Stimulated activated memory B cell treated with anti-CD40 and anti-IgM and Interleukin-4, amounts not matched to agents 10 μg/mL and 1 μg/mL and 100 μg/mL, for 72 hours (primary cell): ENCODE measurements around the gene GSS.

ENCODE experiments used
- ATAC-seq: fragments of 150-1000 bp; cut with Tn5 transposase; 2 replicates; pipeline ENCODE4 v1.10.0; 2021
- H3K27ac Mint-ChIP-seq: one replicate; pipeline ENCODE4 v1.8.0; 2022; ENCODE audit warnings: mild to moderate bottlenecking, mixed read lengths
- H3K27me3 Mint-ChIP-seq: one replicate; pipeline ENCODE4 v1.8.0; 2022; ENCODE audit warnings: mixed read lengths
- H3K36me3 Mint-ChIP-seq: one replicate; pipeline ENCODE4 v1.8.0; 2022; ENCODE audit warnings: mixed read lengths
- H3K4me1 Mint-ChIP-seq: one replicate; pipeline ENCODE4 v1.8.0; 2022; ENCODE audit warnings: mixed read lengths
- H3K4me3 Mint-ChIP-seq: one replicate; pipeline ENCODE4 v1.8.0; 2022; ENCODE audit warnings: mild to moderate bottlenecking, moderate library complexity, mixed read lengths
- H3K9me3 Mint-ChIP-seq: one replicate; pipeline ENCODE4 v1.8.0; 2022; ENCODE audit warnings: mixed read lengths

The GSS gene

GRCh38 chr20:34997131-34997561 is 41.5 kb upstream of the GSS start:
- Mint-ChIP-seq H3K4me3 (no peak overlapping the region), H3K27ac (no peak overlapping the region), H3K4me1 (peaks cover 12% of the 10 kb centered on the region), H3K9me3 (no peaks in the 10 kb centered on the region), H3K27me3 (no peaks in the 10 kb centered on the region), H3K36me3 (peaks cover 77% of the 10 kb centered on the region)
- no peak for ATAC-seq

- Mint-ChIP-seq H3K36me3 (peaks cover 70% of the 10 kb centered on the region), H3K27ac (no peak overlapping the region), H3K4me1 (peaks cover 12% of the 10 kb centered on the region), H3K9me3 (no peaks in the 10 kb centered on the region), H3K27me3 (no peaks in the 10 kb centered on the region), H3K4me3 (no peak overlapping the region)
- ATAC-seq, result no peak
Measured at GRCh38 chr20:34996243-34997028, 40.8 kb upstream of the GSS start.

- H3K9me3 Mint-ChIP-seq, result no peaks in the 10 kb centered on the region
- H3K27me3 Mint-ChIP-seq, result no peaks in the 10 kb centered on the region
- H3K4me3 Mint-ChIP-seq, result no peak overlapping the region
- H3K27ac Mint-ChIP-seq, result no peak overlapping the region
- no peak for ATAC-seq
- peaks cover 8% of the 10 kb centered on the region for H3K4me1 Mint-ChIP-seq
- peaks cover 63% of the 10 kb centered on the region for H3K36me3 Mint-ChIP-seq
Measured at GRCh38 chr20:34995696-34996095, 40.1 kb upstream of the GSS start.

GRCh38 chr20:34995192-34995591 is 39.6 kb upstream of the GSS start:
- H3K27me3 Mint-ChIP-seq, result no peaks in the 10 kb centered on the region
- H3K9me3 Mint-ChIP-seq, result no peaks in the 10 kb centered on the region
- no peak overlapping the region for H3K4me3 Mint-ChIP-seq
- ATAC-seq, result no peak
- H3K36me3 Mint-ChIP-seq, result peaks cover 58% of the 10 kb centered on the region
- H3K27ac Mint-ChIP-seq, result no peak overlapping the region
- peaks cover 3% of the 10 kb centered on the region for H3K4me1 Mint-ChIP-seq

- Mint-ChIP-seq H3K4me3 (no peak overlapping the region), H3K9me3 (no peaks in the 10 kb centered on the region), H3K27me3 (no peaks in the 10 kb centered on the region), H3K4me1 (no peaks in the 10 kb centered on the region), H3K36me3 (peaks cover 53% of the 10 kb centered on the region), H3K27ac (no peak overlapping the region)
- ATAC-seq, result no peak
Measured at GRCh38 chr20:34994509-34995131, 39.0 kb upstream of the GSS start.

- peaks cover 47% of the 10 kb centered on the region for H3K36me3 Mint-ChIP-seq
- H3K27ac Mint-ChIP-seq, result no peak overlapping the region
- H3K9me3 Mint-ChIP-seq, result no peaks in the 10 kb centered on the region
- no peak overlapping the region for H3K4me3 Mint-ChIP-seq
- no peaks in the 10 kb centered on the region for H3K27me3 Mint-ChIP-seq
- no peak for ATAC-seq
- no peaks in the 10 kb centered on the region for H3K4me1 Mint-ChIP-seq
Measured at GRCh38 chr20:34993941-34994508, 38.4 kb upstream of the GSS start.

GRCh38 chr20:34992751-34993417 is 37.3 kb upstream of the GSS start:
- Mint-ChIP-seq H3K36me3 (peaks cover 36% of the 10 kb centered on the region), H3K27me3 (no peaks in the 10 kb centered on the region), H3K27ac (no peak overlapping the region), H3K4me1 (no peaks in the 10 kb centered on the region), H3K9me3 (no peaks in the 10 kb centered on the region), H3K4me3 (no peak overlapping the region)
- no peak for ATAC-seq

GRCh38 chr20:34990661-34991214 is 35.1 kb upstream of the GSS start:
- no peak overlapping the region for H3K4me3 Mint-ChIP-seq
- H3K27ac Mint-ChIP-seq, result no peak overlapping the region
- no peak for ATAC-seq
- peaks cover 4% of the 10 kb centered on the region for H3K27me3 Mint-ChIP-seq
- no peaks in the 10 kb centered on the region for H3K9me3 Mint-ChIP-seq
- no peaks in the 10 kb centered on the region for H3K4me1 Mint-ChIP-seq
- H3K36me3 Mint-ChIP-seq, result peaks cover 16% of the 10 kb centered on the region

- Mint-ChIP-seq H3K4me3 (no peak overlapping the region), H3K27me3 (peaks cover 9% of the 10 kb centered on the region), H3K4me1 (no peaks in the 10 kb centered on the region), H3K36me3 (peaks cover 14% of the 10 kb centered on the region), H3K27ac (no peak overlapping the region), H3K9me3 (no peaks in the 10 kb centered on the region)
- no peak for ATAC-seq
Measured at GRCh38 chr20:34990231-34990630, 34.6 kb upstream of the GSS start.

GRCh38 chr20:34989670-34990069 is 34.1 kb upstream of the GSS start:
- Mint-ChIP-seq H3K27me3 (peaks cover 14% of the 10 kb centered on the region), H3K4me1 (no peaks in the 10 kb centered on the region), H3K36me3 (peaks cover 13% of the 10 kb centered on the region), H3K4me3 (no peak overlapping the region), H3K27ac (no peak overlapping the region), H3K9me3 (no peaks in the 10 kb centered on the region)
- ATAC-seq, result no peak

- ATAC-seq, result no peak
Measured at GRCh38 chr20:34989118-34989517, 33.5 kb upstream of the GSS start.

GRCh38 chr20:34988191-34988540 is 32.6 kb upstream of the GSS start:
- H3K4me3 Mint-ChIP-seq, result no peak overlapping the region
- peaks cover 3% of the 10 kb centered on the region for H3K4me1 Mint-ChIP-seq
- peaks cover 25% of the 10 kb centered on the region for H3K27me3 Mint-ChIP-seq
- no peak overlapping the region for H3K27ac Mint-ChIP-seq
- ATAC-seq, result no peak
- no peaks in the 10 kb centered on the region for H3K36me3 Mint-ChIP-seq
- H3K9me3 Mint-ChIP-seq, result no peaks in the 10 kb centered on the region

More at GRCh38 chr20:34989118-34989517, 33.5 kb upstream of the GSS start:
- Mint-ChIP-seq H3K36me3 (peaks cover 8% of the 10 kb centered on the region), H3K4me1 (no peaks in the 10 kb centered on the region), H3K9me3 (no peaks in the 10 kb centered on the region), H3K27ac (no peak overlapping the region), H3K4me3 (no peak overlapping the region), H3K27me3 (peaks cover 16% of the 10 kb centered on the region)

GRCh38 chr20:34987288-34988190 is 31.9 kb upstream of the GSS start:
- H3K4me3 Mint-ChIP-seq, result no peak overlapping the region
- no peak overlapping the region for H3K27ac Mint-ChIP-seq
- no peak for ATAC-seq
- H3K27me3 Mint-ChIP-seq, result peaks cover 32% of the 10 kb centered on the region
- no peaks in the 10 kb centered on the region for H3K36me3 Mint-ChIP-seq
- peaks cover 6% of the 10 kb centered on the region for H3K4me1 Mint-ChIP-seq
- H3K9me3 Mint-ChIP-seq, result no peaks in the 10 kb centered on the region
